Aorta (tissue), 5 donors: ENCODE measurements around the gene SERPINF2. TPM values are rescaled to one million over a fixed set of nuclear protein-coding genes. Genes with fewer than 3 reads are reported as not detected.
"Not testable (repeated sequence)": the region's sequence is repeated elsewhere in the genome, so short reads cannot be mapped to it uniquely, and the experiment has no call there.

Source experiments
- ATAC-seq: fragments of 200-7000 bp; cut with Tn5 transposase; one replicate; pipeline ENCODE4 v1.9.1; 2022; ENCODE audit warnings: moderate library complexity; ENCODE audit not compliant: low FRiP score
- DNase-seq, 2 donors: peaks; one replicate each; pipeline ENCODE4 v3.0.0-alpha.2; 2020
- H3K27ac ChIP-seq, 2 donors: one replicate each; pipeline ENCODE4 v1.5.1; 2013; ENCODE audit warnings: low read length in 2 of 2, mild to moderate bottlenecking in 2 of 2, moderate library complexity in 2 of 2, control low read depth in 1 of 2, inconsistent platforms in 1 of 2, low read depth in 1 of 2
- H3K27me3 ChIP-seq, 2 donors: one replicate each; pipeline ENCODE4 v1.6.1; 2013; ENCODE audit warnings: control low read depth in 1 of 2, low read length in 1 of 2, mild to moderate bottlenecking in 1 of 2, moderate library complexity in 1 of 2; ENCODE audit not compliant: insufficient read depth in 2 of 2, control insufficient read depth in 1 of 2
- H3K36me3 ChIP-seq, 2 donors: one replicate each; pipeline ENCODE4 v1.6.1; 2013; ENCODE audit warnings: control low read depth in 1 of 2, low read length in 1 of 2, mild to moderate bottlenecking in 1 of 2; ENCODE audit not compliant: insufficient read depth in 2 of 2, control insufficient read depth in 1 of 2
- H3K4me1 ChIP-seq, 2 donors: one replicate each; pipeline ENCODE4 v1.6.1; 2013; ENCODE audit warnings: low read length in 2 of 2, control low read depth in 1 of 2, mild to moderate bottlenecking in 1 of 2, moderate library complexity in 1 of 2; ENCODE audit not compliant: insufficient read depth in 2 of 2, control insufficient read depth in 1 of 2
- H3K4me3 ChIP-seq, 2 donors: one replicate each; pipeline ENCODE4 v1.5.1; 2013; ENCODE audit warnings: low read length in 2 of 2, control low read depth in 1 of 2, mild to moderate bottlenecking in 1 of 2
- H3K9me3 ChIP-seq: one replicate; pipeline ENCODE4 v1.6.1; 2013; ENCODE audit warnings: mild to moderate bottlenecking, low read length; ENCODE audit not compliant: control insufficient read depth
- WGBS, 2 donors: extraction: QIAGEN DNeasy Blood & Tissue Kit; methylation state at CpG; one replicate each; pipeline ENCODE4 v1.1.7; 2013; 5-methylcytosine and 5-hydroxymethylcytosine counted together
- intact Hi-C, 2 donors: fragments of 100-400 bp; cut with DNase I; formaldehyde crosslinking; loops; one replicate each; pipeline versions ENCODE4 v1.14.2 to v1.15.0; 2022
- polyA plus RNA-seq, 2 donors: library from polyadenylated mRNA; stranded (reverse); fragments of 200-250 nt; gene quantifications; one replicate each; pipeline ENCODE4 v1.2.3, GENCODE V29; 2013
- total RNA-seq, 2 donors: library from RNA; stranded (reverse); fragmentation: NEBNext Ultra II Directional; extraction: Animal tissue kit (Norgen Biotek cat#: 25700); gene quantifications; one replicate each; pipeline ENCODE4 v1.2.1, GENCODE V29; 2021
- donor health status: healthy with polysubstance abuse.
- donor health status: Bipolar disorder and iron deficiency.
- donor health status: DM: no; HTN: no; CAD: no.
- donor health status: DM: no; HTN: no; CAD: no.
- donor health status: DM: yes; HTN: yes; CAD: no.

The SERPINF2 gene
- total and polyA plus RNA-seq, 4 donors = 0.13 to 15.1 (median 8.0) TPM

DNA sequence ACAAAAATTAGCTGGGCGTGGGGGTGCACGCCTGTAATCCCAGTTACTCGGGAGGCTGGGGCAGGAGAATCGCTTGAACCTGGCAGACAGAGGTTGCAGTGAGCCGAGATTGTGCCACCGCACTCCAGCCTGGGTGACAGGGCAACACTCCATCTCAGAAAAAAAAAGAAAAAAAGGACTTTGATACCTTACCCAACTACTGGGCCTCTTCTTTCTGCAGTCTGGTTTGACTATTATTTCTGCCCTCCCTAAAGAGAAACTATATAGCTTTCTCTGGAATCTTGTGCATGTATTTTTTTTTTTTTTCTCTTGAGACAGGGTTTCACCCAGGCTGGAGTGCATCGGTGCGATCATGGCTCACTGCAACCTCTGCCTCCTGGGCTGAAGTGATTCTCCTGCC lies 55.2 kb downstream of the SERPINF2 start:
- ATAC-seq, H3K27ac ChIP-seq, H3K36me3 ChIP-seq, H3K9me3 ChIP-seq, H3K27me3 ChIP-seq, H3K4me1 ChIP-seq, intact Hi-C loops, H3K4me3 ChIP-seq: not testable (repeated sequence)
- WGBS, 2 donors = 91 to 93% methylated on average over 8 of the region's 8 CpGs
- peak in 1 of 2 donors; percentile 20 for DNase-seq

DNA sequence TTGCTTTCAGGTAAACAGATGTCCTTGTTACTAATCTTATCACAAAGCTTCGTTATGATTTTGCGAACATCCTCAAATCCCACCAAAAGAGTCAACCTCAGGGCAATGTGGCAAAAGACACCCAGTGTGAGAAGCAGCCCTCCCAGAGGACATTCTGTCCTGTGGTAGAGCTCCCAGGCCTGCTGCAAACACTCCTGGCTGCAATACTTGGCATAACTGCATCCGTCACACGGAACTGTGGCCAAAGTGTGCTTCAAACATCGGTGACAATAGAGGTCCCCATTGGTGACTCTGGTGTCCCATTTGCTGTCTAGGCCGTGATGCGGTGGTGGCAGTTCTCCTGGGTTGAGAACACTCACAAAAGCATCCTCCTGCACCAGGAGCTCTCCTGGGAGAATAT lies 57.6 kb downstream of the SERPINF2 start:
- no peaks in the 10 kb centered on the region for H3K9me3 ChIP-seq
- WGBS, 2 donors = 92 to 94% methylated on average over 7 of the region's 7 CpGs
- intact Hi-C loops = no loop called here
- no peaks in the 10 kb centered on the region for H3K27me3 ChIP-seq
- H3K36me3 ChIP-seq = peaks cover 0 to 8% of the 10 kb centered on the region in 2 donors
- no peak overlapping the region for H3K4me3 ChIP-seq
- H3K27ac ChIP-seq = no peak overlapping the region
- DNase-seq (peak in 1 of 2 donors; percentile 31), ATAC-seq (no peak)
- H3K4me1 ChIP-seq = peaks cover 0 to 6% of the 10 kb centered on the region in 2 donors

DNA sequence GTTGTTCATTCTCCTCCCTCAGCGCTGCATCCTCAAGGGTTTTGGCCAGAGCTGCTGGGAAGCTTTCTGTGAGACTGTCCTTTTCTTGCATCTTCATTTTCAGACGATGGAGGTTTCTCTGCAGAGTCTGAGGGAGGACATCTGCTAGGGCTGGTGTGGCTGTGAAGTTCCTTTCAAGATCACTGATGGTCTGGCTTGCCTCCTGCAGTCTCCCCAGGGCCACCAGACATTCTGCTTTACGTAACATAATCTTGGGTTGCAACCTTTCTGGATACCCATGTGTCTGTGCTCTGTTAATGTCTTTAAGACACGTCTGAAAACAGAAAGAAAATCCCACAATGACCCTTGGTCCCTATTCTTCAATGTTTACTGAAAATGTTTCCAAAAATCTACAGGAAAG lies 58.0 kb downstream of the SERPINF2 start:
- Histone ChIP-seq H3K9me3 (no peaks in the 10 kb centered on the region), H3K4me3 (no peak overlapping the region), H3K27me3 (no peaks in the 10 kb centered on the region), H3K36me3 (peaks cover 0 to 8% of the 10 kb centered on the region in 2 donors), H3K27ac (no peak overlapping the region), H3K4me1 (peaks cover 0 to 6% of the 10 kb centered on the region in 2 donors)
- ATAC-seq (no peak), DNase-seq (no peak)
- WGBS, 2 donors = 79 to 86% methylated on average over 4 of the region's 4 CpGs
- intact Hi-C loops = no loop called here

DNA sequence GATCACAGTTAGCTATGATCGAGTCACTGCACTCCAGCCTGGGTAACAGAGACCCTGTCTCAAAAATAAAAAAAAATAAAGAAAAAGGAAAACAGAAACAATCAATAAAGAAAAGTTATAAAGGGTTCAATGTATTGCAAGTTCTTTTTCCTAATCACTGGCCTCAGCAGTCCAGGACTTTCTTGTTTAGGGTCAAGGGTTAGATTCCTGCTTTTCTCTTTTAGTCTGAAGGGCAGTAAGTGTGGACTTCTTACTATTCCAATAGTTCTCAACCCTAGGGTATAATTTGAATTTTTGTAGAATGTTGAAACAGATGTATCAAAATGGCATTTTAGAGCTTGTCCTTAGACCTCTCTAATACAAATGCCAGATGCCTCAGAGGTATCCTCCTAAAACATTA lies 59.8 kb downstream of the SERPINF2 start:
- Histone ChIP-seq H3K4me1 (peaks cover 0 to under 1% of the 10 kb centered on the region in 2 donors), H3K9me3 (no peaks in the 10 kb centered on the region), H3K36me3 (peaks cover 0 to 8% of the 10 kb centered on the region in 2 donors), H3K27me3 (no peaks in the 10 kb centered on the region), H3K27ac (no peak overlapping the region), H3K4me3 (no peak overlapping the region)
- DNase-seq (no peak), ATAC-seq (no peak)
- 95 to 97% methylated on average over 1 of the region's 1 CpG for WGBS, 2 donors
- intact Hi-C loops = no loop called here

DNA sequence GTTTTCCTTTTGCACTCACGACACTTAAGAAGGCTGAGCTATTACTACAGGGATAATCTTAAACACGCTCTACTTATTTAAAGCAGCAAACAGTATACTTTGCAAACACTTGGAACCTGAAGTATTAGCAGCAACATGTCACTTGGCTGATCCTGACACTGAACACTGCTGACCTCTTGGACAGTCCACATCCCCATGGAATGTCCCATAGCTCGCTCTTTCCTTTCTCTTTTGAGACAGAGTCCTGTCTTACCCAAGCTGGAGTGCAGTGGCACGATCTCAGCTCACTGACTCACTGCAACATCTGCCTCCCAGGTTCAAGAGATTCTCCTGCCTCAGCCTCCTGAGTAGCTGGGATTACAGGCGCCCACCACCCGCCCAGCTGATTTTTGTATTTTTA lies 60.6 kb downstream of the SERPINF2 start:
- H3K27ac ChIP-seq = no peak overlapping the region
- 94% methylated on average over 6 of the region's 6 CpGs for WGBS, 2 donors
- intact Hi-C loops = no loop called here
- DNase-seq = no peak
- H3K4me3 ChIP-seq = no peak overlapping the region
- no peaks in the 10 kb centered on the region for H3K9me3 ChIP-seq
- H3K4me1 ChIP-seq = no peaks in the 10 kb centered on the region
- H3K36me3 ChIP-seq = peaks cover 0 to 8% of the 10 kb centered on the region in 2 donors
- ATAC-seq = no peak
- H3K27me3 ChIP-seq = no peaks in the 10 kb centered on the region

Other genes starting within 250 kb of the SERPINF2 start
- gene INPP5K, start 226.3 kb upstream of the SERPINF2 start, total RNA-seq = 10 to 100 TPM; 35.7 to 40.7 TPM
- gene INPP5K, start 226.3 kb upstream of the SERPINF2 start, polyA plus RNA-seq = 10 to 100 TPM; 13.5 to 51.3 TPM
- gene PITPNA, start 180.1 kb upstream of the SERPINF2 start, total RNA-seq = 10 to 100 TPM; 56.5 to 59.8 TPM
- 10 to 100 TPM; 27.2 to 32.2 TPM for gene PITPNA, start 180.1 kb upstream of the SERPINF2 start, polyA plus RNA-seq
- gene SLC43A2, start 114.0 kb upstream of the SERPINF2 start, total RNA-seq = 10 to 100 TPM; 11.1 to 25.0 TPM
- gene SLC43A2, start 114.0 kb upstream of the SERPINF2 start, polyA plus RNA-seq = 1 to 10 TPM; 2.1 to 8.1 TPM
- gene SCARF1, start 97.1 kb upstream of the SERPINF2 start, total RNA-seq = 10 to 100 TPM; 13.8 to 31.6 TPM
- 1 to 10 TPM in 1 of 2 donors, under 1 TPM in 1; 0.63 to 5.4 TPM for gene SCARF1, start 97.1 kb upstream of the SERPINF2 start, polyA plus RNA-seq
- gene RILP, start 93.0 kb upstream of the SERPINF2 start, total RNA-seq = 10 to 100 TPM in 1 of 2 donors, 1 to 10 TPM in 1; 7.0 to 12.0 TPM
- 10 to 100 TPM; 16.4 to 19.4 TPM for gene RILP, start 93.0 kb upstream of the SERPINF2 start, polyA plus RNA-seq
- 100 to 1,000 TPM; 183 to 235 TPM for gene PRPF8, start 58.0 kb upstream of the SERPINF2 start, total RNA-seq
- gene PRPF8, start 58.0 kb upstream of the SERPINF2 start, polyA plus RNA-seq = 10 to 100 TPM; 14.7 to 88.9 TPM
- gene TLCD2, start 32.5 kb upstream of the SERPINF2 start, total RNA-seq = 1 to 10 TPM; 9.5 to 10.0 TPM
- 1 to 10 TPM; 2.7 to 3.5 TPM for gene TLCD2, start 32.5 kb upstream of the SERPINF2 start, polyA plus RNA-seq
- 10 to 100 TPM; 16.1 to 27.3 TPM for gene WDR81, start 18.2 kb upstream of the SERPINF2 start, total RNA-seq
- gene WDR81, start 18.2 kb upstream of the SERPINF2 start, polyA plus RNA-seq = 10 to 100 TPM in 1 of 2 donors, 1 to 10 TPM in 1; 3.0 to 13.1 TPM
- 100 to 1,000 TPM; 378 to 941 TPM for gene SERPINF1, start 19.2 kb downstream of the SERPINF2 start, total RNA-seq
- 10 to 100 TPM in 1 of 2 donors, 1 to 10 TPM in 1; 5.3 to 48.1 TPM for gene SERPINF1, start 19.2 kb downstream of the SERPINF2 start, polyA plus RNA-seq
- gene SMYD4, start 87.0 kb downstream of the SERPINF2 start, total RNA-seq = 10 to 100 TPM; 15.0 to 19.2 TPM
- gene SMYD4, start 87.0 kb downstream of the SERPINF2 start, polyA plus RNA-seq = 1 to 10 TPM; 2.4 to 9.5 TPM
- 10 to 100 TPM; 65.0 to 75.0 TPM for gene RPA1, start 87.1 kb downstream of the SERPINF2 start, total RNA-seq
- gene RPA1, start 87.1 kb downstream of the SERPINF2 start, polyA plus RNA-seq = 10 to 100 TPM; 17.2 to 23.8 TPM